IMR-90 (cell line): Measurements from ENCODE around the gene SHROOM3. TPM values are rescaled to one million over a fixed set of nuclear protein-coding genes. Genes with fewer than 3 reads are reported as not detected.
A peak's percentile ranks its signal among the peaks of the same experiment; 100 is the strongest.

Source experiments
- ATAC-seq: fragments of 200-7000 bp; cut with Tn5 transposase; 2 replicates; pipeline ENCODE4 v1.9.1; 2020; ENCODE audit warnings: low read depth, mild to moderate bottlenecking, moderate library complexity
- BruUV-seq: library from RNA; stranded (reverse); fragments of 400-500 nt; replicated peaks from 2 replicates; lab custom pipeline; 2021; lab: Mats Ljungman, UMichigan
- CTCF ChIA-PET: fragments of 300-600 bp; formaldehyde crosslinking; extraction: SDS; loops from one replicate; lab custom pipeline; 2021; ENCODE audit warnings: antibody characterized with exemption; lab: Yijun Ruan, JAX
- POLR2A ChIA-PET: fragments of 300-600 bp; sonication (Branson Sonifier 250); formaldehyde crosslinking; loops from one replicate; lab custom pipeline; 2022; ENCODE audit warnings: antibody characterized with exemption; ENCODE audit not compliant: unreplicated experiment; lab: Charles Lee
- DNase-seq: peaks from one replicate; pipeline ENCODE4 v3.0.0; 2013
- H2AFZ ChIP-seq: replicated peaks from 2 replicates; pipeline ENCODE3; 2013; ENCODE audit warnings: low read length, mild to moderate bottlenecking; ENCODE audit not compliant: poor library complexity
- H2AK5ac ChIP-seq: 2 replicates; pipeline ENCODE4 v1.6.1; 2013; ENCODE audit warnings: low read depth, low read length, inconsistent platforms
- H2AK9ac ChIP-seq: replicated peaks from 2 replicates; pipeline ENCODE3; 2013; ENCODE audit warnings: mild to moderate bottlenecking, low read depth, low read length, moderate library complexity; ENCODE audit not compliant: poor library complexity
- H2BK120ac ChIP-seq: 2 replicates; pipeline ENCODE4 v1.6.1; 2013; ENCODE audit warnings: low read depth, low read length, inconsistent platforms
- H2BK15ac ChIP-seq: 3 replicates; pipeline ENCODE4 v1.6.1; 2013; ENCODE audit warnings: low read depth, low read length, inconsistent platforms
- H2BK20ac ChIP-seq: 2 replicates; pipeline ENCODE4 v1.6.1; 2013; ENCODE audit warnings: low read depth, mild to moderate bottlenecking, inconsistent platforms, low read length, moderate library complexity
- H2BK5ac ChIP-seq: 2 replicates; pipeline ENCODE4 v1.6.1; 2013; ENCODE audit warnings: mild to moderate bottlenecking, low read depth, low read length, inconsistent platforms; ENCODE audit not compliant: poor library complexity, severe bottlenecking
- H3K14ac ChIP-seq: replicated peaks from 2 replicates; pipeline ENCODE4 v1.6.1; 2013; ENCODE audit warnings: low read depth, low read length, inconsistent platforms
- H3K18ac ChIP-seq: 2 replicates; pipeline ENCODE4 v1.6.1; 2013; ENCODE audit warnings: low read depth, low read length, control low read depth
- H3K23ac ChIP-seq: 2 replicates; pipeline ENCODE4 v1.6.1; 2013; ENCODE audit warnings: low read depth, low read length, inconsistent platforms
- H3K27ac ChIP-seq: 2 replicates; pipeline ENCODE4 v1.5.1; 2013; ENCODE audit warnings: mild to moderate bottlenecking, control low read depth, low read length; ENCODE audit not compliant: insufficient read depth
- H3K27me3 ChIP-seq: 2 replicates; pipeline ENCODE4 v1.6.1; 2013; ENCODE audit warnings: low read length; ENCODE audit not compliant: control insufficient read depth, insufficient read depth
- H3K36me3 ChIP-seq: 2 replicates; pipeline ENCODE4 v1.6.1; 2013; ENCODE audit warnings: low read length, mixed read lengths; ENCODE audit not compliant: control insufficient read depth, insufficient read depth
- H3K4ac ChIP-seq: 2 replicates; pipeline ENCODE4 v1.6.1; 2013; ENCODE audit warnings: low read depth, low read length, inconsistent platforms
- H3K4me1 ChIP-seq: 2 replicates; pipeline ENCODE4 v1.6.1; 2013; ENCODE audit warnings: low read length, mixed read lengths; ENCODE audit not compliant: control insufficient read depth, insufficient read depth
- H3K4me2 ChIP-seq: 2 replicates; pipeline ENCODE4 v1.6.1; 2013; ENCODE audit warnings: low read depth, mild to moderate bottlenecking, control low read depth, low read length, moderate library complexity
- H3K4me3 ChIP-seq: 2 replicates; pipeline ENCODE4 v1.5.1; 2013; ENCODE audit warnings: low read depth, mild to moderate bottlenecking, control low read depth, low read length, moderate library complexity; ENCODE audit not compliant: insufficient read depth
- H3K56ac ChIP-seq: 2 replicates; pipeline ENCODE4 v1.6.1; 2013; ENCODE audit warnings: low read length, inconsistent platforms; ENCODE audit not compliant: insufficient read depth; ENCODE audit errors: extremely low read depth
- H3K79me1 ChIP-seq, 2 experiments: 2 replicates each; pipeline ENCODE4 v1.6.1; 2013; ENCODE audit warnings: low read length in 2 of 2, inconsistent platforms in 1 of 2, low read depth in 1 of 2
- H3K9ac ChIP-seq: 2 replicates; pipeline ENCODE4 v1.6.1; 2013; ENCODE audit warnings: low read depth, low read length, control low read depth
- H3K9me1 ChIP-seq: 2 replicates; pipeline ENCODE4 v1.6.1; 2013; ENCODE audit warnings: low read length, inconsistent platforms; ENCODE audit not compliant: insufficient read depth
- H3K9me3 ChIP-seq: 2 replicates; pipeline ENCODE4 v1.6.1; 2013; ENCODE audit warnings: low read length; ENCODE audit not compliant: control insufficient read depth, insufficient read depth
- H4K20me1 ChIP-seq: 2 replicates; pipeline ENCODE4 v1.6.1; 2013; ENCODE audit warnings: low read length, inconsistent platforms; ENCODE audit not compliant: insufficient read depth
- H4K5ac ChIP-seq: 2 replicates; pipeline ENCODE4 v1.6.1; 2013; ENCODE audit warnings: mild to moderate bottlenecking, low read depth, low read length, control low read depth
- H4K8ac ChIP-seq, 2 experiments: 2 replicates each; pipeline ENCODE4 v1.6.1; 2013; ENCODE audit warnings: low read depth in 2 of 2, low read length in 2 of 2, control low read depth in 1 of 2, inconsistent platforms in 1 of 2
- H4K91ac ChIP-seq: 2 replicates; pipeline ENCODE4 v1.6.1; 2013; ENCODE audit warnings: low read depth, low read length, inconsistent platforms; ENCODE audit not compliant: insufficient read depth
- BHLHE40 ChIP-seq: fragments of 150-350 bp; IDR thresholded peaks from 2 replicates; pipeline ENCODE4 v1.6.1; 2016; ENCODE audit warnings: mild to moderate bottlenecking, low read depth, low read length
- CEBPB ChIP-seq: IDR thresholded peaks from 2 replicates; pipeline ENCODE4 v1.6.1; 2012; ENCODE audit warnings: low read depth, low read length, improper control_type of control experiment
- CHD1 ChIP-seq: IDR thresholded peaks from 2 replicates; pipeline ENCODE4 v1.6.1; 2012; ENCODE audit warnings: low read depth, low read length, improper control_type of control experiment
- ELK1 ChIP-seq: fragments of 150-350 bp; IDR thresholded peaks from 2 replicates; pipeline ENCODE4 v1.6.1; 2016; ENCODE audit warnings: low read depth, mild to moderate bottlenecking, low read length, moderate library complexity, borderline replicate concordance
- FOS ChIP-seq: fragments of 150-350 bp; IDR thresholded peaks from 2 replicates; pipeline ENCODE4 v1.6.1; 2016; ENCODE audit warnings: low read depth, low read length
- MAFK ChIP-seq: IDR thresholded peaks from 2 replicates; pipeline ENCODE4 v1.6.1; 2012; ENCODE audit warnings: low read depth, low read length, improper control_type of control experiment
- MAZ ChIP-seq: IDR thresholded peaks from 2 replicates; pipeline ENCODE4 v1.6.1; 2012; ENCODE audit warnings: low read depth, mild to moderate bottlenecking, low read length, improper control_type of control experiment, moderate library complexity, borderline replicate concordance
- MXI1 ChIP-seq: IDR thresholded peaks from 2 replicates; pipeline ENCODE4 v1.6.1; 2012; ENCODE audit warnings: low read depth, mild to moderate bottlenecking, low read length, moderate library complexity, borderline replicate concordance
- NFE2L2 ChIP-seq: fragments of 150-350 bp; IDR thresholded peaks from 2 replicates; pipeline ENCODE4 v1.6.1; 2016; ENCODE audit warnings: low read depth, mild to moderate bottlenecking, low read length
- POLR2A ChIP-seq: IDR thresholded peaks from 2 replicates; pipeline ENCODE4 v1.6.1; 2012; ENCODE audit warnings: mild to moderate bottlenecking, low read depth, low read length
- RAD21 ChIP-seq: IDR thresholded peaks from 2 replicates; pipeline ENCODE4 v1.6.1; 2012; ENCODE audit warnings: low read length, improper control_type of control experiment
- RCOR1 ChIP-seq: IDR thresholded peaks from 2 replicates; pipeline ENCODE4 v1.6.1; 2012; ENCODE audit warnings: mild to moderate bottlenecking, low read length, improper control_type of control experiment; ENCODE audit not compliant: insufficient replicate concordance
- RFX5 ChIP-seq: IDR thresholded peaks from 2 replicates; pipeline ENCODE4 v1.8.0; 2012; ENCODE audit warnings: low read depth, mild to moderate bottlenecking, low read length, moderate library complexity
- SMC3 ChIP-seq: fragments of 150-350 bp; IDR thresholded peaks from 2 replicates; pipeline ENCODE4 v1.6.1; 2016; ENCODE audit warnings: low read depth, mild to moderate bottlenecking, antibody characterized with exemption, low read length, moderate library complexity
- WGBS, 2 experiments: methylation state at CpG; one replicate each; pipeline versions ENCODE4 v1.1.5 to v1.1.7; 2013; ENCODE audit warnings: missing lambda C conversion rate in 2 of 2; ENCODE audit not compliant: insufficient read length in 1 of 2; ENCODE audit errors: extremely low coverage in 2 of 2; 5-methylcytosine and 5-hydroxymethylcytosine counted together
- dilution Hi-C: fragments of 300-500 bp; cut with HindIII; formaldehyde crosslinking; loops from one replicate; pipeline ENCODE4 v1.14.3; 2018; ENCODE audit warnings: low sequenced_read_pairs; ENCODE audit not compliant: unreplicated experiment
- in situ Hi-C: fragments of 300-500 bp; cut with MboI; formaldehyde crosslinking; loops from 3 replicates; pipeline ENCODE4 v1.14.3; 2019; ENCODE audit warnings: low sequenced_read_pairs, inconsistent platforms, mixed read lengths
- intact Hi-C: fragments of 100-400 bp; cut with micrococcal nuclease; formaldehyde crosslinking; loops from 2 replicates; pipeline ENCODE4 v1.10.0; 2022
- polyA plus RNA-seq, 3 experiments: library from polyadenylated mRNA; depleted of rRNA; stranded (reverse); fragments of >200 nt; gene quantifications; 2 replicates each; pipeline ENCODE4 v1.2.3, GENCODE V29; 2012; ENCODE audit warnings: low replicate concordance in 1 of 3
- total RNA-seq: library from RNA; depleted of rRNA; stranded (reverse); fragments of >200 nt; gene quantifications from 2 replicates; pipeline ENCODE4 v1.2.3, GENCODE V29; 2012
- TF ChIP-seq, protein P1 (sequence below): conservative IDR thresholded peaks from 2 replicates; pipeline ENCODE4 v1.5.1; 2012; ENCODE audit warnings: mild to moderate bottlenecking, low read depth, low read length, improper control_type of control experiment
- TF ChIP-seq, protein P2 (sequence below): fragments of 150-350 bp; IDR thresholded peaks from 2 replicates; pipeline ENCODE4 v1.6.1; 2017; ENCODE audit warnings: mild to moderate bottlenecking, antibody characterized with exemption, low read length, low read depth

The SHROOM3 gene
- total and polyA plus RNA-seq, 2 of the 4 experiments (the other 2 are of a cell fraction), result 10.8 to 19.5 TPM

DNA sequence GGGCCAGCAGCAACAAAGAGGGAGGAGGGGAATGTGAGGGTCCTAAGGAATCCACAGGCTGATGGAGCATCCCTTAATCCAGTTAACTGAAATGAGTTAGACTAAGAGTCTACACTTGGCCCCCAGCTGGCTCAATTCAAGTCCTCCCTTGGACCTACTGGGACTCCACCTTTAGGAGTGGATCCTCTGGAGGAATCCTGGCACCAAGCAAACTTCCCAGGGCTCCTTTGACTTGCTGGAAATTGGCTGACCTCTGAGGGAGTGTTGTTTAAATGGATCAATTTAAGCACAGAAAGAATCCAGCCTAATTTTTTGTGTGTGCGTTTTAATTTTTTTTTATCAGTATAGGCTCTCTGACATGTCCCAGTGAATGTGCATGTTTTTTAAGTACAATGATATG is 114.7 kb downstream of the SHROOM3 start:
- peak overlapping the region; percentile 24; the same call in 1 of the 3 replicates for H2BK15ac ChIP-seq
- H2BK120ac ChIP-seq, result peak overlapping the region; percentile 79; the same call in 1 of the 2 replicates
- POLR2A ChIA-PET, result no interaction called here
- no peak overlapping the region for H3K56ac ChIP-seq
- no peak overlapping the region for H2AK9ac ChIP-seq
- H3K4ac ChIP-seq, result peak overlapping the region; percentile 80
- no peaks in the 10 kb centered on the region for H3K27me3 ChIP-seq
- H3K14ac ChIP-seq, result peak overlapping the region; percentile 30; the same call in 1 of the 2 replicates
- H3K79me1 ChIP-seq, result peaks cover 0 to 6% of the 10 kb centered on the region in 2 experiments; a peak in 1 of 4 replicates
- H3K9me3 ChIP-seq, result no peaks in the 10 kb centered on the region
- no peak overlapping the region for H3K4me3 ChIP-seq
- no peak overlapping the region for H3K9ac ChIP-seq
- intact Hi-C loops, result no loop called here
- no peak overlapping the region for H3K23ac ChIP-seq
- H2AFZ ChIP-seq, result no peak overlapping the region
- in situ Hi-C loops, result no loop called here
- peak overlapping the region; percentile 86; the same call in 1 of the 2 replicates for H2AK5ac ChIP-seq
- DNase-seq (no peak), ATAC-seq (no peak)
- peak overlapping the region; percentile 75 for H2BK20ac ChIP-seq
- no TSS peak for BruUV-seq
- H2BK5ac ChIP-seq, result no peak overlapping the region
- H3K27ac ChIP-seq, result no peak overlapping the region
- H4K8ac ChIP-seq, result peak overlapping the region in 1 of 2 experiments; percentile 32; a peak in 1 of 4 replicates
- H4K5ac ChIP-seq, result peak overlapping the region; percentile 39; the same call in 1 of the 2 replicates
- dilution Hi-C loops, result no loop called here
- no peak for TF ChIP-seq MAFK
- no peak for TF ChIP-seq RFX5
- no peak for TF ChIP-seq BHLHE40
- TF ChIP-seq FOS, result no peak
- TF ChIP-seq, protein P1, sequence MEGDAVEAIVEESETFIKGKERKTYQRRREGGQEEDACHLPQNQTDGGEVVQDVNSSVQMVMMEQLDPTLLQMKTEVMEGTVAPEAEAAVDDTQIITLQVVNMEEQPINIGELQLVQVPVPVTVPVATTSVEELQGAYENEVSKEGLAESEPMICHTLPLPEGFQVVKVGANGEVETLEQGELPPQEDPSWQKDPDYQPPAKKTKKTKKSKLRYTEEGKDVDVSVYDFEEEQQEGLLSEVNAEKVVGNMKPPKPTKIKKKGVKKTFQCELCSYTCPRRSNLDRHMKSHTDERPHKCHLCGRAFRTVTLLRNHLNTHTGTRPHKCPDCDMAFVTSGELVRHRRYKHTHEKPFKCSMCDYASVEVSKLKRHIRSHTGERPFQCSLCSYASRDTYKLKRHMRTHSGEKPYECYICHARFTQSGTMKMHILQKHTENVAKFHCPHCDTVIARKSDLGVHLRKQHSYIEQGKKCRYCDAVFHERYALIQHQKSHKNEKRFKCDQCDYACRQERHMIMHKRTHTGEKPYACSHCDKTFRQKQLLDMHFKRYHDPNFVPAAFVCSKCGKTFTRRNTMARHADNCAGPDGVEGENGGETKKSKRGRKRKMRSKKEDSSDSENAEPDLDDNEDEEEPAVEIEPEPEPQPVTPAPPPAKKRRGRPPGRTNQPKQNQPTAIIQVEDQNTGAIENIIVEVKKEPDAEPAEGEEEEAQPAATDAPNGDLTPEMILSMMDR, result no peak
- TF ChIP-seq CEBPB, result no peak
- no peak for TF ChIP-seq RAD21
- no peak for TF ChIP-seq MAZ
- TF ChIP-seq, protein P2, sequence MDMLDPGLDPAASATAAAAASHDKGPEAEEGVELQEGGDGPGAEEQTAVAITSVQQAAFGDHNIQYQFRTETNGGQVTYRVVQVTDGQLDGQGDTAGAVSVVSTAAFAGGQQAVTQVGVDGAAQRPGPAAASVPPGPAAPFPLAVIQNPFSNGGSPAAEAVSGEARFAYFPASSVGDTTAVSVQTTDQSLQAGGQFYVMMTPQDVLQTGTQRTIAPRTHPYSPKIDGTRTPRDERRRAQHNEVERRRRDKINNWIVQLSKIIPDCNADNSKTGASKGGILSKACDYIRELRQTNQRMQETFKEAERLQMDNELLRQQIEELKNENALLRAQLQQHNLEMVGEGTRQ, result no peak
- TF ChIP-seq NFE2L2, result no peak
- TF ChIP-seq SMC3, result no peak
- no peak for TF ChIP-seq POLR2A
- TF ChIP-seq MXI1, result no peak
- no peak for TF ChIP-seq ELK1
- TF ChIP-seq CHD1, result no peak
- no peak for TF ChIP-seq RCOR1
- CTCF ChIA-PET, result no interaction called here
- H3K36me3 ChIP-seq, result no peaks in the 10 kb centered on the region
- H4K91ac ChIP-seq, result peak overlapping the region; percentile 70
- H3K4me1 ChIP-seq, result peaks cover 12% of the 10 kb centered on the region; the same call in 1 of the 2 replicates
- peaks cover 11% of the 10 kb centered on the region for H3K9me1 ChIP-seq
- peak overlapping the region; percentile 1; the same call in 1 of the 2 replicates for H3K18ac ChIP-seq
- H3K4me2 ChIP-seq, result no peak overlapping the region
- WGBS, 2 experiments, result no CpG with 5 or more reads among the region's 1 CpG
- no peaks in the 10 kb centered on the region for H4K20me1 ChIP-seq
